H1 (cell line): ENCODE measurements around the gene PRKACA. TPM values are rescaled to one million over a fixed set of nuclear protein-coding genes. Genes with fewer than 3 reads are reported as not detected.

Source experiments
- CTCF ChIA-PET: fragments of 300-600 bp; sonication (Branson Sonifier 250); formaldehyde crosslinking; loops from one replicate; lab custom pipeline; 2021; ENCODE audit not compliant: partially characterized antibody; lab: Charles Lee
- POLR2A ChIA-PET: fragments of 300-600 bp; sonication (Branson Sonifier 250); formaldehyde crosslinking; loops from one replicate; lab custom pipeline; 2021; ENCODE audit warnings: inconsistent platforms; ENCODE audit not compliant: partially characterized antibody; lab: Charles Lee
- DNase-seq, 2 experiments: peaks; one replicate each; pipeline versions ENCODE4 v3.0.0 to v3.0.0-alpha.2; 2010 to 2022; ENCODE audit warnings: low spot score in 2 of 2, low read depth in 1 of 2, mixed read lengths in 1 of 2
- FAIRE-seq: peaks from 2 replicates; lab custom pipeline; 2011; peaks lifted over from hg19 to GRCh38; lab: Jason Lieb, UNC
- H2AFZ ChIP-seq: 2 replicates; pipeline ENCODE4 v1.8.1; 2012; ENCODE audit warnings: low read length, inconsistent platforms
- H2AK5ac ChIP-seq: 2 replicates; pipeline ENCODE4 v1.6.1; 2013; ENCODE audit warnings: low read depth, low read length
- H2BK120ac ChIP-seq: replicated peaks from 2 replicates; pipeline ENCODE3; 2013; ENCODE audit warnings: low read depth, low read length, inconsistent platforms
- H2BK12ac ChIP-seq: 2 replicates; pipeline ENCODE4 v1.6.1; 2013; ENCODE audit warnings: low read depth, low read length
- H2BK15ac ChIP-seq: 2 replicates; pipeline ENCODE4 v1.6.1; 2013; ENCODE audit warnings: low read length
- H2BK20ac ChIP-seq: 2 replicates; pipeline ENCODE4 v1.6.1; 2013; ENCODE audit warnings: low read length
- H2BK5ac ChIP-seq: 2 replicates; pipeline ENCODE4 v1.6.1; 2013; ENCODE audit warnings: low read depth, low read length
- H3K14ac ChIP-seq: 2 replicates; pipeline ENCODE4 v1.6.1; 2013; ENCODE audit warnings: inconsistent platforms; ENCODE audit not compliant: insufficient read length
- H3K18ac ChIP-seq: 2 replicates; pipeline ENCODE4 v1.6.1; 2013; ENCODE audit warnings: low read length; ENCODE audit errors: extremely low read depth
- H3K23ac ChIP-seq: 2 replicates; pipeline ENCODE4 v1.6.1; 2013; ENCODE audit warnings: inconsistent platforms; ENCODE audit not compliant: insufficient read length
- H3K23me2 ChIP-seq: 2 replicates; pipeline ENCODE4 v1.6.1; 2013; ENCODE audit warnings: low read depth, low read length
- H3K27ac ChIP-seq: 2 replicates; pipeline ENCODE4 v1.6.1; 2011; ENCODE audit warnings: low read depth, low read length, inconsistent platforms
- H3K27me3 ChIP-seq, 4 experiments: replicated peaks in 1 of 4; 1 replicate in 1 of 4; 2 replicates in 3 of 4; pipeline versions ENCODE4 v1.6.1 to v1.8.1; 2011 to 2013; ENCODE audit warnings: low read length in 3 of 4, mild to moderate bottlenecking in 3 of 4, inconsistent platforms in 2 of 4, mixed read lengths in 2 of 4, moderate library complexity in 1 of 4; ENCODE audit not compliant: control insufficient read depth in 3 of 4, insufficient read depth in 3 of 4; ENCODE audit errors: extremely low read depth in 1 of 4
- H3K36me3 ChIP-seq, 4 experiments: 2 replicates each; pipeline versions ENCODE4 v1.6.1 to v1.8.1; 2011 to 2013; ENCODE audit warnings: mild to moderate bottlenecking in 4 of 4, low read length in 3 of 4, moderate library complexity in 2 of 4, control low read depth in 1 of 4, inconsistent platforms in 1 of 4; ENCODE audit not compliant: insufficient read depth in 4 of 4, control insufficient read depth in 2 of 4
- H3K4ac ChIP-seq: replicated peaks from 2 replicates; pipeline ENCODE3; 2013; ENCODE audit warnings: low read length, low read depth, mixed read lengths, inconsistent platforms; ENCODE audit not compliant: insufficient read length
- H3K4me1 ChIP-seq, 4 experiments: replicated peaks in 1 of 4; 1 replicate in 1 of 4; 2 replicates in 3 of 4; pipeline versions ENCODE4 v1.6.1 to v1.8.1; 2011 to 2013; ENCODE audit warnings: low read length in 3 of 4, inconsistent platforms in 2 of 4, mixed read lengths in 1 of 4; ENCODE audit not compliant: insufficient read depth in 4 of 4, control insufficient read depth in 3 of 4
- H3K4me2 ChIP-seq, 2 experiments: 2 replicates each; pipeline versions ENCODE4 v1.6.1 to v1.8.1; 2011 to 2013; ENCODE audit warnings: low read depth in 2 of 2, low read length in 2 of 2, control low read depth in 1 of 2, inconsistent platforms in 1 of 2, mild to moderate bottlenecking in 1 of 2; ENCODE audit not compliant: insufficient read depth in 1 of 2
- H3K4me3 ChIP-seq, 4 experiments: fragments of 200-600, 300-600 bp in 1 of 4; sonication (generic), shearing (Covaris generic), sonication (Bioruptor Twin) in 1 of 4; 2 replicates each; pipeline versions ENCODE4 v1.5.1 to v1.8.1; 2011 to 2016; ENCODE audit warnings: low read length in 4 of 4, low read depth in 3 of 4, control low read depth in 2 of 4, inconsistent platforms in 2 of 4, mild to moderate bottlenecking in 2 of 4, mixed read lengths in 1 of 4, moderate library complexity in 1 of 4; ENCODE audit not compliant: insufficient read depth in 2 of 4; ENCODE audit errors: extremely low read depth in 1 of 4
- H3K56ac ChIP-seq: replicated peaks from 2 replicates; pipeline ENCODE3; 2013; ENCODE audit warnings: low read depth, mild to moderate bottlenecking, mixed read lengths, low read length, inconsistent platforms; ENCODE audit not compliant: insufficient read length
- H3K79me1 ChIP-seq: 2 replicates; pipeline ENCODE4 v1.6.1; 2013; ENCODE audit warnings: low read depth, low read length, control low read depth
- H3K79me2 ChIP-seq, 2 experiments: 2 replicates each; pipeline versions ENCODE4 v1.6.1 to v1.8.1; 2012 to 2013; ENCODE audit warnings: low read length in 2 of 2, mild to moderate bottlenecking in 2 of 2, inconsistent platforms in 1 of 2; ENCODE audit not compliant: insufficient read depth in 2 of 2, control insufficient read depth in 1 of 2
- H3K9ac ChIP-seq, 4 experiments: replicated peaks in 1 of 4; 1 replicate in 1 of 4; 2 replicates in 3 of 4; pipeline versions ENCODE4 v1.6.1 to v1.8.1; 2011 to 2013; ENCODE audit warnings: low read depth in 3 of 4, low read length in 3 of 4, control low read depth in 2 of 4, mild to moderate bottlenecking in 2 of 4, moderate library complexity in 2 of 4, inconsistent platforms in 1 of 4; ENCODE audit errors: extremely low read depth in 1 of 4
- H3K9me3 ChIP-seq, 2 experiments: 2 replicates each; pipeline versions ENCODE4 v1.6.1 to v1.8.1; 2012 to 2013; ENCODE audit warnings: mild to moderate bottlenecking in 2 of 2, moderate library complexity in 2 of 2, control low read depth in 1 of 2, inconsistent platforms in 1 of 2, low read depth in 1 of 2, low read length in 1 of 2, mixed read lengths in 1 of 2; ENCODE audit not compliant: insufficient read depth in 2 of 2
- H4K20me1 ChIP-seq, 2 experiments: replicated peaks in 1 of 2; 2 replicates each; pipeline versions ENCODE3 to v1.8.1; 2011 to 2013; ENCODE audit warnings: inconsistent platforms in 2 of 2, low read length in 2 of 2, mild to moderate bottlenecking in 1 of 2; ENCODE audit not compliant: insufficient read depth in 2 of 2, control insufficient read depth in 1 of 2
- H4K5ac ChIP-seq: 2 replicates; pipeline ENCODE4 v1.6.1; 2013; ENCODE audit warnings: low read length, low read depth, mixed read lengths, inconsistent platforms; ENCODE audit not compliant: insufficient read length
- H4K8ac ChIP-seq: 2 replicates; pipeline ENCODE4 v1.8.0; 2013; ENCODE audit warnings: mild to moderate bottlenecking, moderate library complexity, low read length, inconsistent platforms; ENCODE audit not compliant: insufficient read depth; ENCODE audit errors: extremely low read depth
- H4K91ac ChIP-seq: replicated peaks from 2 replicates; pipeline ENCODE3; 2013; ENCODE audit warnings: low read length, mixed read lengths, inconsistent platforms; ENCODE audit not compliant: insufficient read length
- CHD1 ChIP-seq: IDR thresholded peaks from 2 replicates; pipeline ENCODE4 v1.6.1; 2012; ENCODE audit warnings: low read depth, low read length, improper control_type of control experiment
- CTBP2 ChIP-seq: IDR thresholded peaks from 2 replicates; pipeline ENCODE4 v1.7.0; 2011; ENCODE audit warnings: borderline replicate concordance, mild to moderate bottlenecking, moderate library complexity, mixed read lengths, low read length; ENCODE audit not compliant: insufficient read depth, insufficient read length
- GABPA ChIP-seq: IDR thresholded peaks from 2 replicates; pipeline ENCODE4 v1.6.1; 2011; ENCODE audit warnings: mild to moderate bottlenecking, low read length, moderate library complexity, borderline replicate concordance; ENCODE audit not compliant: insufficient read depth
- HDAC6 ChIP-seq: IDR thresholded peaks from one replicate; pipeline ENCODE4 v1.7.1; 2012; ENCODE audit warnings: low read depth, mild to moderate bottlenecking, inconsistent platforms, low read length, moderate library complexity
- MAFK ChIP-seq: IDR thresholded peaks from 2 replicates; pipeline ENCODE4 v1.6.1; 2012; ENCODE audit warnings: low read depth, mild to moderate bottlenecking, improper control_type of control experiment, low read length
- RFX5 ChIP-seq: IDR thresholded peaks from 2 replicates; pipeline ENCODE4 v1.6.1; 2011; ENCODE audit warnings: low read depth, low read length, improper control_type of control experiment, borderline replicate concordance
- ZNF274 ChIP-seq: IDR thresholded peaks from 2 replicates; pipeline ENCODE4 v1.7.0; 2012; ENCODE audit warnings: low read length, borderline replicate concordance; ENCODE audit errors: extremely low read depth
- WGBS, 2 experiments: shearing (Covaris generic) in 1 of 2; methylation state at CpG; one replicate each; pipeline versions ENCODE4 v1.1.6 to v1.1.7; 2013 to 2015; ENCODE audit warnings: low lambda C conversion rate in 2 of 2, mixed read lengths in 2 of 2, inconsistent platforms in 1 of 2, low coverage in 1 of 2, missing lambda C conversion rate in 1 of 2; ENCODE audit not compliant: insufficient replicate concordance in 2 of 2, insufficient coverage in 1 of 2, insufficient read length in 1 of 2; ENCODE audit errors: extremely low coverage in 1 of 2, missing lambda C conversion rate in 1 of 2; 5-methylcytosine and 5-hydroxymethylcytosine counted together
- polyA plus RNA-seq, 7 experiments: library from polyadenylated mRNA; depleted of rRNA in 3 of 7; stranded (reverse) in 5 of 7; unstranded in 2 of 7; fragments of >200 nt in 5 of 7; fragments of 200-250 nt in 2 of 7; gene quantifications; 1 replicate in 5 of 7; 2 replicates in 1 of 7; 4 replicates in 1 of 7; pipeline versions ENCODE4 v1.2.1 to v1.2.3, GENCODE V29; 2011 to 2013; ENCODE audit warnings: missing spikeins in 2 of 7, mixed read lengths in 2 of 7
- total RNA-seq: library from RNA; stranded (reverse); fragmentation: NEBNext Ultra II Directional; extraction: Animal tissue kit (Norgen Biotek cat#: 25700); gene quantifications from 2 replicates; pipeline ENCODE4 v1.2.1, GENCODE V29; 2021
- TF ChIP-seq, protein P1 (sequence below): IDR thresholded peaks from 2 replicates; pipeline ENCODE4 v1.6.1; 2011; ENCODE audit warnings: low read length, improper control_type of control experiment
- TF ChIP-seq, protein P2 (sequence below): IDR thresholded peaks from 2 replicates; pipeline ENCODE4 v1.6.1; 2012; ENCODE audit warnings: inconsistent platforms

PRKACA gene
- total and polyA plus RNA-seq, 2 of the 8 experiments (the other 6 are each of a cell fraction or from before 2014, with no cell fraction given) = 14.2 to 48.2 TPM

DNA sequence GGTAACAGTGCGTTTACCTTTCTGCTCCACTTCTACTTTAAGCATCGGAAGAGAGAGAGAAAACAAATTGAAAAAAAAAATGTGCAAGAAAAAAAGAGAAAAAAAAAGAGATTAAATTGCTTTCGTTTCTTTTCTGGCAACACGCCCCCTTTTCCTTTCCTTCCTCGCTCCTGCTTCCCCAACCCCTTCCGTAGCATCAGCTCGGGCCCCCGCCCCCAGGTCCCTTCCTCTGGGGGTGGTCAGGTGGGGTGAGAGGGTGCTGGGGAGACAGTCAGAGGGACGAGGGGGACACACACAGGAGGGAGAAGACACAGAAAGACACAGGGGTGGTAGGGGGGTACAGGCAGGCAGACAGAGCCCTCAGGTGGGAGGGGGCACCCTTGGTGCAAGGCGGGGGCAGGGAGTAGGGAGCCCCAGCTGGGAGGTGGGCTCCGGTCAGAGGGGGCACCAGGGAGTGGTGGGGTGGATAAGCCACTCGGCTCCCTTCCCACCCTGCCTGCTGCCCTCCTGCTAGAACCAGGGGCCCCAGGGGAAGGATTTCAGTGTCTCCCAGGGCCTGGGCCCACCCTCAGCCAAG lies 49.5 kb upstream of the PRKACA start:
- Histone ChIP-seq H2BK5ac (no peak overlapping the region; the same call in 1 of the 2 replicates), H3K36me3 (peaks cover 18 to 49% (median 35%) of the 10 kb centered on the region in 4 experiments; a peak in 7 of 8 replicates), H3K9me3 (no peaks in the 10 kb centered on the region), H2BK120ac (no peak overlapping the region), H3K14ac (no peak overlapping the region), H2BK20ac (no peak overlapping the region), H4K5ac (no peak overlapping the region), H4K91ac (no peak overlapping the region), H2AK5ac (no peak overlapping the region), H4K8ac (no peak overlapping the region; the same call in 1 of the 2 replicates), H4K20me1 (peaks cover 4 to 21% of the 10 kb centered on the region in 2 experiments), H3K27ac (no peak overlapping the region), H3K79me1 (peaks cover 4% of the 10 kb centered on the region; the same call in 1 of the 2 replicates), H3K79me2 (no peaks in the 10 kb centered on the region), H3K4ac (no peak overlapping the region), H3K4me3 (no peak overlapping the region), H3K4me2 (no peak overlapping the region), H3K56ac (no peak overlapping the region), H3K23ac (no peak overlapping the region), H3K4me1 (peaks cover 0 to 7% (median 4%) of the 10 kb centered on the region in 4 experiments; a peak in 3 of 7 replicates), H3K23me2 (no peaks in the 10 kb centered on the region), H2BK12ac (no peak overlapping the region), H3K27me3 (no peaks in the 10 kb centered on the region), H2AFZ (no peak overlapping the region), H3K9ac (0 out of 7 replicates have a peak overlapping the region, but pooled peaks of 1 of the 4 experiments have one; percentile 22), H3K18ac (no peak overlapping the region), H2BK15ac (no peak overlapping the region)
- no peak for FAIRE-seq
- WGBS, 2 experiments = 88% methylated on average over 4 of the region's 12 CpGs; no CpG with 5 or more reads in 1 of the 2 experiments
- TF ChIP-seq CTBP2 (no peak), GABPA (no peak), RFX5 (no peak), MAFK (no peak), CHD1 (no peak), ZNF274 (no peak), HDAC6 (no peak)
- TF ChIP-seq, protein P1, sequence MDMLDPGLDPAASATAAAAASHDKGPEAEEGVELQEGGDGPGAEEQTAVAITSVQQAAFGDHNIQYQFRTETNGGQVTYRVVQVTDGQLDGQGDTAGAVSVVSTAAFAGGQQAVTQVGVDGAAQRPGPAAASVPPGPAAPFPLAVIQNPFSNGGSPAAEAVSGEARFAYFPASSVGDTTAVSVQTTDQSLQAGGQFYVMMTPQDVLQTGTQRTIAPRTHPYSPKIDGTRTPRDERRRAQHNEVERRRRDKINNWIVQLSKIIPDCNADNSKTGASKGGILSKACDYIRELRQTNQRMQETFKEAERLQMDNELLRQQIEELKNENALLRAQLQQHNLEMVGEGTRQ = no peak
- TF ChIP-seq, protein P2, sequence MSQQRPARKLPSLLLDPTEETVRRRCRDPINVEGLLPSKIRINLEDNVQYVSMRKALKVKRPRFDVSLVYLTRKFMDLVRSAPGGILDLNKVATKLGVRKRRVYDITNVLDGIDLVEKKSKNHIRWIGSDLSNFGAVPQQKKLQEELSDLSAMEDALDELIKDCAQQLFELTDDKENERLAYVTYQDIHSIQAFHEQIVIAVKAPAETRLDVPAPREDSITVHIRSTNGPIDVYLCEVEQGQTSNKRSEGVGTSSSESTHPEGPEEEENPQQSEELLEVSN = no peak
- ChIA-PET POLR2A (interaction anchor here (0.8 to 3.6 kb wide), 5 partner anchors 9 to 35 kb away, joined by 3 to 20 read pairs (median 3); no protein-coding TSS in a partner anchor), CTCF (interaction anchor here (1.5 to 1.7 kb wide), 2 partner anchors 20 to 181 kb away, joined by 4 read pairs; no protein-coding TSS in a partner anchor)
- DNase-seq = no peak
